Liver (tissue), 9 donors: ENCODE results near the gene RFPL3. TPM values are rescaled to one million over a fixed set of nuclear protein-coding genes. Genes with fewer than 3 reads are reported as not detected.

Experiments
- DNase-seq: peaks from one replicate; pipeline ENCODE4 v3.0.0-alpha.2; 2017; ENCODE audit warnings: low spot score
- H3K27ac ChIP-seq, 2 donors: one replicate each; pipeline ENCODE4 v1.7.0; 2013; ENCODE audit warnings: inconsistent platforms in 2 of 2, low read length in 2 of 2, control low read depth in 1 of 2, low read depth in 1 of 2, mild to moderate bottlenecking in 1 of 2
- H3K27me3 ChIP-seq, 4 donors: one replicate each; pipeline versions ENCODE4 v1.6.1 to v1.7.0; 2013; ENCODE audit warnings: low read length in 3 of 4, inconsistent platforms in 1 of 4, mild to moderate bottlenecking in 1 of 4, moderate library complexity in 1 of 4; ENCODE audit not compliant: control insufficient read depth in 4 of 4, insufficient read depth in 4 of 4
- H3K36me3 ChIP-seq, 4 donors: one replicate each; pipeline versions ENCODE4 v1.6.1 to v1.7.0; 2013; ENCODE audit warnings: low read length in 3 of 4, mild to moderate bottlenecking in 3 of 4, low read depth in 1 of 4, moderate library complexity in 1 of 4; ENCODE audit not compliant: control insufficient read depth in 4 of 4, insufficient read depth in 3 of 4
- H3K4me1 ChIP-seq, 4 donors: one replicate each; pipeline versions ENCODE4 v1.6.1 to v1.7.0; 2013; ENCODE audit warnings: low read length in 3 of 4, mild to moderate bottlenecking in 3 of 4, moderate library complexity in 1 of 4; ENCODE audit not compliant: control insufficient read depth in 4 of 4, insufficient read depth in 4 of 4
- H3K4me3 ChIP-seq, 3 donors: one replicate each; pipeline versions ENCODE4 v1.6.1 to v1.7.0; 2013; ENCODE audit warnings: low read length in 3 of 3, control low read depth in 1 of 3, low read depth in 1 of 3, mild to moderate bottlenecking in 1 of 3
- H3K9ac ChIP-seq, 2 donors: one replicate each; pipeline ENCODE4 v1.7.0; 2013; ENCODE audit warnings: low read length in 2 of 2, mild to moderate bottlenecking in 2 of 2, moderate library complexity in 2 of 2, control low read depth in 1 of 2, low read depth in 1 of 2
- H3K9me3 ChIP-seq, 4 donors: one replicate each; pipeline versions ENCODE4 v1.6.1 to v1.7.0; 2013; ENCODE audit warnings: low read length in 3 of 4; ENCODE audit not compliant: control insufficient read depth in 4 of 4
- EGR1 ChIP-seq, 2 donors: IDR thresholded peaks; 2 replicates each; pipeline ENCODE4 v1.6.1; 2016 to 2018; ENCODE audit warnings: antibody characterized with exemption in 2 of 2, low read depth in 2 of 2
- FOXA1 ChIP-seq: IDR thresholded peaks from 2 replicates; pipeline ENCODE4 v1.6.1; 2016; ENCODE audit warnings: antibody characterized with exemption
- FOXA2 ChIP-seq: IDR thresholded peaks from 2 replicates; pipeline ENCODE4 v1.6.1; 2016; ENCODE audit warnings: antibody characterized with exemption
- GABPA ChIP-seq, 2 donors: IDR thresholded peaks in 1 of 2; conservative IDR thresholded peaks in 1 of 2; 2 replicates each; pipeline ENCODE4 v1.6.1; 2016; ENCODE audit warnings: antibody characterized with exemption in 2 of 2, mild to moderate bottlenecking in 1 of 2, moderate library complexity in 1 of 2
- HNF4A ChIP-seq, 2 donors: conservative IDR thresholded peaks; 2 replicates each; pipeline ENCODE4 v1.6.1; 2016; ENCODE audit warnings: antibody characterized with exemption in 2 of 2, mild to moderate bottlenecking in 2 of 2
- HNF4G ChIP-seq: IDR thresholded peaks from 2 replicates; pipeline ENCODE4 v1.6.1; 2016; ENCODE audit warnings: antibody characterized with exemption
- JUND ChIP-seq, 2 donors: IDR thresholded peaks; 2 replicates each; pipeline ENCODE4 v1.6.1; 2016; ENCODE audit warnings: antibody characterized with exemption in 2 of 2
- MAX ChIP-seq: IDR thresholded peaks from 2 replicates; pipeline ENCODE4 v1.6.1; 2016; ENCODE audit warnings: antibody characterized with exemption
- NR2F2 ChIP-seq: IDR thresholded peaks from 2 replicates; pipeline ENCODE4 v1.6.1; 2016; ENCODE audit warnings: antibody characterized with exemption
- RAD21 ChIP-seq, 2 donors: IDR thresholded peaks; 2 replicates each; pipeline ENCODE4 v1.6.1; 2016; ENCODE audit warnings: antibody characterized with exemption in 2 of 2, mild to moderate bottlenecking in 2 of 2
- RXRA ChIP-seq, 2 donors: IDR thresholded peaks; 2 replicates each; pipeline ENCODE4 v1.6.1; 2017 to 2018; ENCODE audit warnings: antibody characterized with exemption in 2 of 2, mild to moderate bottlenecking in 1 of 2
- SP1 ChIP-seq: IDR thresholded peaks from 2 replicates; pipeline ENCODE4 v1.6.1; 2018; ENCODE audit warnings: antibody characterized with exemption, mild to moderate bottlenecking
- TAF1 ChIP-seq: conservative IDR thresholded peaks from 2 replicates; pipeline ENCODE4 v1.6.1; 2016; ENCODE audit warnings: antibody characterized with exemption, mild to moderate bottlenecking
- YY1 ChIP-seq: IDR thresholded peaks from 2 replicates; pipeline ENCODE4 v1.6.1; 2016; ENCODE audit warnings: antibody characterized with exemption, mild to moderate bottlenecking
- WGBS: extraction: QIAGEN DNeasy Blood & Tissue Kit; methylation state at CpG from one replicate; pipeline ENCODE4 v1.1.7; 2013; 5-methylcytosine and 5-hydroxymethylcytosine counted together
- polyA plus RNA-seq, 2 donors: library from polyadenylated mRNA; stranded (reverse) in 1 of 2; unstranded in 1 of 2; fragments of 200-250 nt in 1 of 2; fragments of >200 nt in 1 of 2; fragmentation: Nextera tagmentation in 1 of 2; extraction: Ambion mirVana in 1 of 2; gene quantifications; one replicate each; pipeline versions ENCODE4 v1.2.1 to v1.2.3, GENCODE V29; 2013 to 2015
- total RNA-seq, 2 donors: library from RNA; depleted of rRNA; stranded (reverse); fragments of >200 nt; gene quantifications; one replicate each; pipeline ENCODE4 v1.2.3, GENCODE V29; 2014
- TF ChIP-seq, protein P1 (sequence below): IDR thresholded peaks from 2 replicates; pipeline ENCODE4 v1.6.1; 2016; ENCODE audit warnings: antibody characterized with exemption, mild to moderate bottlenecking
- TF ChIP-seq, protein P2 (sequence below): fragments of 150-350 bp; IDR thresholded peaks from 2 replicates; pipeline ENCODE4 v1.5.1; 2017; ENCODE audit warnings: improper control_type of control experiment, low read depth, low read length; ENCODE audit not compliant: missing input control
- TF ChIP-seq, protein P3 (sequence below): IDR thresholded peaks from 2 replicates; pipeline ENCODE4 v1.6.1; 2016; ENCODE audit warnings: antibody characterized with exemption
- TF ChIP-seq, protein P4 (sequence below): IDR thresholded peaks from 2 replicates; pipeline ENCODE4 v1.6.1; 2016; ENCODE audit warnings: antibody characterized with exemption
- donor health status: healthy.
- donor health status: healthy.
- donor health status: healthy.
- donor health status: healthy.
- donor health status: healthy.

Gene RFPL3
- total and polyA plus RNA-seq, 4 donors = not detected

DNA sequence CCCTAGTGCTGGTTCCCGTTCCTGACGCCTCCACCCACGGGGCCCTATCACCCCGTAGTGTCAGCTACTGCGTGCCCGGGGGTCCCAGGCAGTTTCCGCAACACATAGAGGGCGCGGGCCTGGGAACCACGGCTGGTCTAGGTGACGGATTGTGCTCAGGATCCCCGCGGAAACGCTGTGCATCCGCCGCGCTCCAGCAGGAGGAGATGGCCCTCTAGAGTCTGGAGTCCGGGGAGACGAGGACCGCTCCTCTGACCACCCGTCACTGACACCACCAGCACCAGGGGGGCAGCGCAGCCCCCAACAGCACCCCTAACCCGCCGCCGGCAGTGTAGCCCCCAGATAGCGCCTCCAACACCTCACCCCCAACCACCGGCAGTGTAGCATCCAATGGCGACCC is 4.4 kb upstream of the RFPL3 start (continued):
- TF ChIP-seq, protein P1, sequence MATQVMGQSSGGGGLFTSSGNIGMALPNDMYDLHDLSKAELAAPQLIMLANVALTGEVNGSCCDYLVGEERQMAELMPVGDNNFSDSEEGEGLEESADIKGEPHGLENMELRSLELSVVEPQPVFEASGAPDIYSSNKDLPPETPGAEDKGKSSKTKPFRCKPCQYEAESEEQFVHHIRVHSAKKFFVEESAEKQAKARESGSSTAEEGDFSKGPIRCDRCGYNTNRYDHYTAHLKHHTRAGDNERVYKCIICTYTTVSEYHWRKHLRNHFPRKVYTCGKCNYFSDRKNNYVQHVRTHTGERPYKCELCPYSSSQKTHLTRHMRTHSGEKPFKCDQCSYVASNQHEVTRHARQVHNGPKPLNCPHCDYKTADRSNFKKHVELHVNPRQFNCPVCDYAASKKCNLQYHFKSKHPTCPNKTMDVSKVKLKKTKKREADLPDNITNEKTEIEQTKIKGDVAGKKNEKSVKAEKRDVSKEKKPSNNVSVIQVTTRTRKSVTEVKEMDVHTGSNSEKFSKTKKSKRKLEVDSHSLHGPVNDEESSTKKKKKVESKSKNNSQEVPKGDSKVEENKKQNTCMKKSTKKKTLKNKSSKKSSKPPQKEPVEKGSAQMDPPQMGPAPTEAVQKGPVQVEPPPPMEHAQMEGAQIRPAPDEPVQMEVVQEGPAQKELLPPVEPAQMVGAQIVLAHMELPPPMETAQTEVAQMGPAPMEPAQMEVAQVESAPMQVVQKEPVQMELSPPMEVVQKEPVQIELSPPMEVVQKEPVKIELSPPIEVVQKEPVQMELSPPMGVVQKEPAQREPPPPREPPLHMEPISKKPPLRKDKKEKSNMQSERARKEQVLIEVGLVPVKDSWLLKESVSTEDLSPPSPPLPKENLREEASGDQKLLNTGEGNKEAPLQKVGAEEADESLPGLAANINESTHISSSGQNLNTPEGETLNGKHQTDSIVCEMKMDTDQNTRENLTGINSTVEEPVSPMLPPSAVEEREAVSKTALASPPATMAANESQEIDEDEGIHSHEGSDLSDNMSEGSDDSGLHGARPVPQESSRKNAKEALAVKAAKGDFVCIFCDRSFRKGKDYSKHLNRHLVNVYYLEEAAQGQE = no peak
- TF ChIP-seq FOXA2 = no peak
- TF ChIP-seq, protein P2, sequence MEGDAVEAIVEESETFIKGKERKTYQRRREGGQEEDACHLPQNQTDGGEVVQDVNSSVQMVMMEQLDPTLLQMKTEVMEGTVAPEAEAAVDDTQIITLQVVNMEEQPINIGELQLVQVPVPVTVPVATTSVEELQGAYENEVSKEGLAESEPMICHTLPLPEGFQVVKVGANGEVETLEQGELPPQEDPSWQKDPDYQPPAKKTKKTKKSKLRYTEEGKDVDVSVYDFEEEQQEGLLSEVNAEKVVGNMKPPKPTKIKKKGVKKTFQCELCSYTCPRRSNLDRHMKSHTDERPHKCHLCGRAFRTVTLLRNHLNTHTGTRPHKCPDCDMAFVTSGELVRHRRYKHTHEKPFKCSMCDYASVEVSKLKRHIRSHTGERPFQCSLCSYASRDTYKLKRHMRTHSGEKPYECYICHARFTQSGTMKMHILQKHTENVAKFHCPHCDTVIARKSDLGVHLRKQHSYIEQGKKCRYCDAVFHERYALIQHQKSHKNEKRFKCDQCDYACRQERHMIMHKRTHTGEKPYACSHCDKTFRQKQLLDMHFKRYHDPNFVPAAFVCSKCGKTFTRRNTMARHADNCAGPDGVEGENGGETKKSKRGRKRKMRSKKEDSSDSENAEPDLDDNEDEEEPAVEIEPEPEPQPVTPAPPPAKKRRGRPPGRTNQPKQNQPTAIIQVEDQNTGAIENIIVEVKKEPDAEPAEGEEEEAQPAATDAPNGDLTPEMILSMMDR = no peak

DNA sequence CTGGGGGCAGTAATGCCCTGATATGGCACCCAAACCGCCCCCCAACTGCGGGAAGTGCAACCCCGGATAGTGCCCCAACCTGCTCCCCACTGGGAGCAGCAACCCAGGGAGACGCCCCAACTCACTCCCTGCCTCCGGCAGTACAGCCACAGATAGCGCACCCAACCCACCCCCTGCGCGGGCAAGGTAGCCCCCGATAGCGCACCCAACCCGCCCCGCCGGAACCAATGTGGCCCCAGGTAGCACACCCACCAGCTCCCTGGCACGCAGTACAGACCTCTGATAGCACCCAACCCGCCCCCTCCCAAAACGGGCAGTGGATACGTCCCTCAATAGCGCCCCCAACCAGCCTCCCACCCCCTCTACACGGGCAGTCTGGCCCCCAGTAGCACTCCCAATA is 3.8 kb upstream of the RFPL3 start:
- Histone ChIP-seq H3K4me1 (no peaks in the 10 kb centered on the region), H3K9me3 (no peaks in the 10 kb centered on the region), H3K9ac (no peak overlapping the region), H3K36me3 (no peaks in the 10 kb centered on the region), H3K27me3 (no peaks in the 10 kb centered on the region), H3K27ac (no peak overlapping the region), H3K4me3 (no peak overlapping the region)
- no peak for DNase-seq
- 93% methylated on average over 19 of the region's 19 CpGs for WGBS
- no peak for TF ChIP-seq NR2F2
- TF ChIP-seq GABPA (IDR thresholded peaks at IDR 0.05 in 1 of 2, conservative IDR thresholded peaks at IDR 0.05 in 1 of 2) = no peak
- TF ChIP-seq JUND (IDR thresholded peaks at IDR 0.05) = no peak
- no peak for TF ChIP-seq TAF1
- no peak for TF ChIP-seq FOXA1
- TF ChIP-seq, protein P3, sequence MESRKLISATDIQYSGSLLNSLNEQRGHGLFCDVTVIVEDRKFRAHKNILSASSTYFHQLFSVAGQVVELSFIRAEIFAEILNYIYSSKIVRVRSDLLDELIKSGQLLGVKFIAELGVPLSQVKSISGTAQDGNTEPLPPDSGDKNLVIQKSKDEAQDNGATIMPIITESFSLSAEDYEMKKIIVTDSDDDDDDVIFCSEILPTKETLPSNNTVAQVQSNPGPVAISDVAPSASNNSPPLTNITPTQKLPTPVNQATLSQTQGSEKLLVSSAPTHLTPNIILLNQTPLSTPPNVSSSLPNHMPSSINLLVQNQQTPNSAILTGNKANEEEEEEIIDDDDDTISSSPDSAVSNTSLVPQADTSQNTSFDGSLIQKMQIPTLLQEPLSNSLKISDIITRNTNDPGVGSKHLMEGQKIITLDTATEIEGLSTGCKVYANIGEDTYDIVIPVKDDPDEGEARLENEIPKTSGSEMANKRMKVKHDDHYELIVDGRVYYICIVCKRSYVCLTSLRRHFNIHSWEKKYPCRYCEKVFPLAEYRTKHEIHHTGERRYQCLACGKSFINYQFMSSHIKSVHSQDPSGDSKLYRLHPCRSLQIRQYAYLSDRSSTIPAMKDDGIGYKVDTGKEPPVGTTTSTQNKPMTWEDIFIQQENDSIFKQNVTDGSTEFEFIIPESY = no peak
- TF ChIP-seq YY1 = no peak
- TF ChIP-seq RAD21 (IDR thresholded peaks at IDR 0.05) = no peak
- TF ChIP-seq, protein P2 = no peak
- TF ChIP-seq, protein P1 = no peak
- no peak for TF ChIP-seq SP1
- TF ChIP-seq, protein P4, sequence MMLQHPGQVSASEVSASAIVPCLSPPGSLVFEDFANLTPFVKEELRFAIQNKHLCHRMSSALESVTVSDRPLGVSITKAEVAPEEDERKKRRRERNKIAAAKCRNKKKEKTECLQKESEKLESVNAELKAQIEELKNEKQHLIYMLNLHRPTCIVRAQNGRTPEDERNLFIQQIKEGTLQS = no peak
- TF ChIP-seq MAX = no peak
- no peak for TF ChIP-seq FOXA2
- TF ChIP-seq HNF4G = no peak
- no peak for TF ChIP-seq RXRA (IDR thresholded peaks at IDR 0.05)
- no peak for TF ChIP-seq HNF4A (conservative IDR thresholded peaks at IDR 0.05)
- no peak for TF ChIP-seq EGR1 (IDR thresholded peaks at IDR 0.05; ENCODE audit: low read depth in 2 of 2)
